HTR-8/SVneo (cell line): Measurements from ENCODE around the gene SLC26A11.
"Not testable (repeated sequence)": the region's sequence is repeated elsewhere in the genome, so short reads cannot be mapped to it uniquely, and the experiment has no call there.

ENCODE experiments used
- DNase-seq: peaks from one replicate; pipeline ENCODE4 v3.0.0; 2011; ENCODE audit warnings: low spot score, mixed read lengths; ENCODE audit not compliant: insufficient read length
- FAIRE-seq: peaks from 2 replicates; lab custom pipeline; 2011; peaks lifted over from hg19 to GRCh38; lab: Jason Lieb, UNC

The SLC26A11 gene

DNA sequence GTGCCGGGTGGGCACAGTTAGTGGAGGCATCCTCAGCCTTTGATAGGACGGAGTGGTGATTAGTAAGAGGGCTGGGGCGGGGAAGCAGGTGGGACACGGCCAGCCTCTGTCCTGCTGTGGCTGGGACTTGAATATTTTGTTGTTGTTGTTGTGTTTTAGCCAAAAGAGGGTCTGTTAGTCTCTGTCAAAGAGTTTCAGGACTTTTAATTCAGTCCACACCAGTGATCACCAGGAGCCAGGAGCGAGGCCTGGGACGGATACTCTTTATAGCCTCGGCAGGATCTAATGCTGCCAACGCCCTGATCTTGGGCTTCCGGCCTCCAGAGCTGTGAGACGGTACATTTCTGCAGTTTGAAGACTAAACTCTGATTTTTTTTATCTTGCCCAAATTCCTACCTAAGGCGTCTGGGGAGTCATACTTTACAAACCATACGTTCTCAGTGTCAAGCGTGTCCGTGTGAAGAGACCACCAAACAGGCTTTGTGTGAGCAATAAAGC, 37.5 kb downstream of the SLC26A11 start:
- FAIRE-seq: no peak

DNA sequence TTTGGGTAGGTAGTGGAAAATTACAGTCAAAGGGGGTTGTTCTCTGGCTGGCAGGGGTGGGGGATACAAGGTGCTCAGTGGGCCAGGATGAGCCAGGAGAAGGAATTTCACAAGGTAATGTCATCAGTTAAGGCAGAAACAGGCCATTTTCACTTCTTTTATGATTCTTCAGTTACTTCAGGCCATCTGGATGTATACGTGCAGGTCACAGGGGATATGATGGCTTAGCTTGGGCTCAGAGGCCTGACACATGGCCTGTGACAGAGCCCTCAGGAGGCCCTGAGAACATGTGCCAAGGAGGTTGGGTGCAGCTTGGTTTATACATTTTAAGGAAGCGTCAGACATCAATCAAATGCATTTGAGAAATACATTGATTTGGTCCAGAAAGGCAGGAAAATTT, 38.1 kb downstream of the SLC26A11 start:
- not testable (repeated sequence) for FAIRE-seq, DNase-seq

More for the DNA sequence above, 37.5 kb downstream of the SLC26A11 start:
- DNase-seq: no peak

GRCh38 chr17:80259457-80260068, 39.3 kb downstream of the SLC26A11 start:
- DNase-seq: no peak
- FAIRE-seq: no peak

DNA sequence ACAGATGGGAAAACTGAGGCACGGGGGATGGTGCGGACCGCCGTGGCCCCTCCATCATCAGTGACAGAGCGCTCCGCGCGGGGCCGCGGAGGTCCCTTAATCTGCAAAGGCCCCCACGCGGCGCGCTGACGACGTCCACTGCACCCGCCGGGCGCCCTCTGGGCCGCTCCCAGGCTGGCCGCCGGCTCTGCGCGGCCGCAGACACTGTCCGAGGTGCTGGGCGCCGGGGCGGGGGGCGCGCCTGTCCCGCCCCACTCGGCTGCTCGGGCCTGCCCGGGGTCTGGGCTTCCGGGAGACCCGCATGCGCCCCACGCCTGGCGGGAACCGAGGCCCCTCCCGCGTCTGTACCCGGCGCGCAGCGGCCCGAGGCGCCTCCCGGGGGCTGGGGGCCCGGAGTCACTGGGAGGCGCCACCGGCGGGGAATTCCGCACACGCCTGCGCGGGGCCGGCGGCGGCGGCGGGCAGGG, 39.9 kb downstream of the SLC26A11 start:
- peak; percentile 78 for DNase-seq
- no peak for FAIRE-seq

GRCh38 chr17:80260791-80261158, 40.5 kb downstream of the SLC26A11 start, which contains the start of gene RNF213:
TSS of gene RNF213 (plus strand) at chr17:80260852. CDS start at chr17:80263682, 2,830 bp downstream.
- FAIRE-seq: no peak
- peak; percentile 70 for DNase-seq

GRCh38 chr17:80261159-80261894, 41.1 kb downstream of the SLC26A11 start:
- no peak for FAIRE-seq
- peak; percentile 58 for DNase-seq

DNA sequence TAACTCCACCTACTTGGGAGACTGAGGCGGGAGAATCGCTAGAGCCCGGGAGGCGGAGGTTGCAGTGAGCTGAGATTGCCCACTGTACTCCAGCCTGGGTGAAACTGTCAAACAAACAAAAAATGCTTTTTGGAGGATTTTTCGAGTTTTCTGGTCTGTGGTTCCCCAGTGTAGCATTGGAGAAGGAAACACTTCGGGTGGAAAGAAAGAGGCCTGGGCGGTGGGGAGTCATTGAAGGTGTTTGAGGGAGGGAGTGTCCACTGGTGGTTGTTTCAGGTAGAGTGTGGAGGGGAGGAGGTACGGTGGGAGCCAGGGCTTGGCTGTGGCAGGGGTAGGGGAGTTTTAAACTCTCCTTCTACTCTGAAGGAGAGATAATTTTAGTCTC, 41.7 kb downstream of the SLC26A11 start:
- no peak for DNase-seq
- FAIRE-seq: no peak

DNA sequence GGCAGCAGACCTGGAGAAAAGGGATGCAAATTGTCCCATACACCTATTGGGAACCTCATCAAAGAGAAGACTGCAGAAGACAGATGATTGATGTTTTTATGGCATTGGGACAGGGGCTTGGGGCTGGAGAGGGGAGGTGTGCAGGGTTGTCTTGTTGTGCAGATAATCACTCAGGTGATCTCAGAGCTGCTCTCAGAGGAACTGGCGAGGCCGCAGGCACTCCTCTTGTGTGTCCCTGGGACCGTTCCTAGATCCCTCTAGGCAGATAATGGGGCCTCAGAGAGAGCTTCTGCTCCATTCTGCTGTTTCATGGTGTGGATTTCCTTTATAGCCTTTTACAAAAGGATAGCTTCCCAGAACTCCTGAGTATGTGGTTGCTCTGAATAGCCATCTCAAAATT, 42.1 kb downstream of the SLC26A11 start:
- FAIRE-seq (no peak), DNase-seq (no peak)

DNA sequence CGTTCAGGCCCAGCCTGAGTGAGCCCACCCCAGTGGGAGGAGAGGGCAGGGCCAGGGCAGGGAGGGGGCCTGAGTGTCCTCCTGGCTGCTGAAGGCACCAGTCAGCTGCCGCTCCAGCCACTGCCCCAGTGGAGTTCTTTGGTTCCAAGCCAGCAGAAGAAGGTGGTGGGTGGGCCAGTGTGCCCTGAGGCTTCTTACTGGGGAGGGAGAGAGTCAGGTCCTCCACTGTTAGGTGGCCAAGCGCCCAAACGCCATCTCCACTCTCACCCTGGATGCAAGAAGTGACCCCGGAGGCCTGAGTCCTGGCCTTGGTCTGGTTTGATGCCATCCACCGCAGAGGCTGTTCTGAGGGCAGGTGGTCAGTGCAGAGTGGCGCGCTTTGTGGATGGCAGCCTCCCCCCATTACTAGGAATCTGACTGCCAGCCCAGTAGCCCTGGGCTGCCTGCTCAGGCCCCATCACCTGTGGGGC, 42.6 kb downstream of the SLC26A11 start:
- no peak for FAIRE-seq
- no peak for DNase-seq

DNA sequence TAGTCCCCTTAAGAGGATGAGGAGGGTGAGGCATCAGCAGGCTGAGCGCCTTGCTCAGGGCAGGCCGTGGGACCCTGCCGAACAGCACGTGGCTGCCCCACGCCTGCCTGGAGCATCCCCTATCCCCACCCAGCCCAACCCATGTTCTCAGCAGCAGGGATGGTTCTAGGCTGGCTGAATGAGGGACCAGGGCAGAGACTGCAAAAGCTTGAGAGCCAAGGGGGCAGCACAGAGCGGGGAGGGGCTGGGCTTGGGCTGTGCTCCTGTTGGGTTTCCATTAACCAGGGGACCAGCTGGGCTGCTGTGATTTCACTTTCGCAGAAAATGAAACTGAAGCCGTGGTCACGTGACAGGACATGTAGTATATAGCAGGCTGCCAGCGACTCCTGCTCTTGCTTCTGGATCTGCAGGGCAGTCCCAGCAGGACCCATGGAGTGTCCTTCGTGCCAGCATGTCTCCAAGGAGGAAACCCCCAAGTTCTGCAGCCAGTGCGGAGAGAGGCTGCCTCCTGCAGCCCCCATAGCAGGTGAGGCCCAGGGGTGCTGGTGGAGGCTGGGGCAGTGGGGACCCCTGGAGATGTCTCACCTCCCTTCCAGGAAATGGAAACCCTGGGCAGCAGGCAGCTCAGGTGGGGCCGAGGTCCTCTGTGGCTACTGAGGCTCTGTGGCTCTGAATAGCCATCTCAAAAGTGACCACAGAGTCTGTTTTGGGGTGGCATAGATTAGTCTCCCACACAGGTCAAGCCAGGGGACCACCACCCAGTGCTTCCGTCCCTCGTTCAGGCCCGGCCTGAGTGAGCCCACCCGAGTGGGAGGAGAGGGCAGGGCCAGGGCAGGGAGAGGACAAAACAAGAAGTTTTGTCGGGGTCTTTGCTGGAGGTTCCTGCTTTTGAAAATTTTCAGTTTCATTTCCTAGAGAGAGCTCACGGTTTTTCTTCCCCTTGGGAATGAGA, 43.3 kb downstream of the SLC26A11 start:
- DNase-seq: no peak
- no peak for FAIRE-seq

DNA sequence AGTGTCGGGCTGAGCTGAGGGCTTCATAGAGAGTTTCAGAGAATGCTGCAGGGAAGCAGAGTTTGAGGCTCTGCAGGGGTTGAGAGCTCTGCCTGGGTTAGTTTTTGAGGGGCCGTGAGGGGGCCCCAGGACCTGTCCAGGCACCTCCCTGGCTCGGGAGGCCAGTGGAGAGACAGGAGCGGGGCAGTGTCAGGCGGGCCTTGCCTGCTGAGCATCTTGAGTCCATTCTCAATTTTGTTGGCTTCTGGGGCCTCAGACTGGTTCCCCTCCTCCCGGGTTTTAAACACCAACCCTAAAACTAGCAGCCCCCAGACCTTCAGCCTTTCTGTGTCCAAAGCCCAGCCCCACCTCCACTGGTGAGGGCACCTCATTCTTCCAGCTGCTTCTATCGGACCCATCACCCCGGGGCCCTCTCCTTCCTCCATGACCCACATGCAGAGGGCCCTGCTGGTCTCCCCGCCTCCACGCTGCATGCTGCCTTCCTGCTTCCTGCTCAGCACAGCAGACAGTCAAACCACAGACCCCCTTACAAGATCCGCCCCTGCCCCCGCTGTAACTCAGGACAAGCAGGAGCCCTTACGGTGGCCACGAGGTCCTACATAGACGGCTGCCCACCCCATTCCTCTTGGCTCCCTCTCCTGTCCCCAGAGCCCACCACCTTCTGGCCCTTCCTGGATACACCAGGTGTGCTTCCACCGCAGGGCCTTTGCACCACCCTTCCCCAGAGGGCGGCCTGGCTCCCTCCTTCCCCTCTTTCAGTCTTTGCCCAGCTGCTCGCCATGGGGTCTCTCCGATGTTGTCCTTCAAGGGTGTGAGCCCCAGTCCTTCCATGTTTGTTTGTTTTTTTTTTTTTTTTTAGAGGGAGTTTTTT, 44.2 kb downstream of the SLC26A11 start:
- DNase-seq: no peak
- FAIRE-seq: no peak

GRCh38 chr17:80265205-80266068, 45.2 kb downstream of the SLC26A11 start:
- FAIRE-seq: no peak
- no peak for DNase-seq

DNA sequence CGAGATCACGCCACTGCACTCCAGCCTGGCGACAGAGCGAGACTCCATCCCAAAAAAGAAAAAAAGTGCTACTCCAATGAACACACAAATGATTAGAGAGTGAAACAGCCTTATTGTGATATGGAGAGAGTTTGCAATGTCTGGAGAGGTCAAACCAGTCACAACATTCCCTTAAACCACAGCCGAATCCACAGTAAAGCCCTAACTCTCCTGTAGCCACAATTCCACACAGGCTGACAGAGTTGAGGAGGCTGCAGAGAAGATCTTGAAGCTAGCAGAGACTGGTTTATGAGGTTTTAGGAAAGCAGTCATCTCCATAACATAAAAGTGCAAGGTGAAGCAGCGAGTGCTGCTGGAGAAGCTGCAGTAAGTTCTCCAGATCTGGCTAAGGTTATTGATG, 47.2 kb downstream of the SLC26A11 start:
- DNase-seq: no peak
- FAIRE-seq: no peak

GRCh38 chr17:80268427-80268826, 48.2 kb downstream of the SLC26A11 start:
- DNase-seq (no peak), FAIRE-seq (no peak)

DNA sequence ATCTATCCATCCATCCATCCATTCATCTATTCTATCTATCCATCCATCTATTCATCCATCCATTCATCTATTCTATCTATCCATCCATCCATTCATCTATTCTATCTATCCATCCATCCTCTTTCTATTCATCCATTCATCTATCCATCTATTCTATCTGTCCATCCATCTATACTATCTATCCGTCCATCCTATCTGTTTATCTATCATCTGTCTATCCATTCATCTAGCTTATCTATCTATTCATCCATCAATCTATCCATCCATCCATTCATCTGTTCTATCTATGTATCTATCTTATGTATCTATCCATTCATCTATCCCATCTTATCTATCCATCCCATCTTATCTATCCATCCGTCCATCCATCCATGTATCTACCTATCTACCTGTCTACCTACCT, 49.2 kb downstream of the SLC26A11 start:
- FAIRE-seq (no peak), DNase-seq (no peak)

DNA sequence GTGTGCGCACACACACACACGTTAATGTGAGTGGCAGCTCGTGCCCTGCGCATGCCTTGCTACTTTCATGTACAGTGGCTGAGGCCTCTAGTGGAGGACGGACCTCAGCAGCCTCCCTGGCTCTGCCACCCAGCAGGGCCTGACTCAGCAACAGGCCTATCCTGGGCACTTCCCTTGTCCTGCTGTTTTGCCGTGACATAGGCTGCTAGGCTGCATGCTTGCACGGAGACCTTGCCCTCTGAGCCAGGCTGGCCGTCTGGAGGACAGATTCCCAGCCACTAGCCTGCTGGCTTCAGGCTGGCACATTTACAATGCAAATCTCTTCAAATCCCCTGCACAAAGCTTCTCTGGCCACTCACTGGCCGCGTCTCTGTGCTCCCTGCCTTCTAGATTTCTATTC, 49.9 kb downstream of the SLC26A11 start:
- FAIRE-seq: no peak
- no peak for DNase-seq

GRCh38 chr17:80270836-80271235, 50.6 kb downstream of the SLC26A11 start:
- FAIRE-seq (no peak), DNase-seq (peak; percentile 56)

- FAIRE-seq (no peak), DNase-seq (no peak)
Observed at GRCh38 chr17:80272366-80272765, 52.1 kb downstream of the SLC26A11 start.
